ENCODE measurements around the gene ZBTB2. TPM values are rescaled to one million over a fixed set of nuclear protein-coding genes. Genes with fewer than 3 reads are reported as not detected.

Gene ZBTB2
- total and polyA plus RNA-seq, 2 of the 4 experiments (the other 2 are of a cell fraction), result 11.8 to 17.7 TPM

GRCh38 chr6:151440498-151440897 lies 49.1 kb upstream of the ZBTB2 start:
- H3K18ac ChIP-seq (ENCODE audit: low read depth, low read length), result no peak overlapping the region
- H3K4me2 ChIP-seq (ENCODE audit: low read depth, low read length), result no peak overlapping the region
- no peaks in the 10 kb centered on the region for H3K9me3 ChIP-seq (ENCODE audit: control insufficient read depth, insufficient read depth, low read length)
- H4K5ac ChIP-seq (ENCODE audit: low read depth, low read length), result no peak overlapping the region
- H2AK9ac ChIP-seq (replicated peaks; ENCODE audit: low read depth, low read length, poor library complexity), result no peak overlapping the region
- CTCF ChIA-PET, result interaction anchor here (0.7 to 0.8 kb wide), 2 partner anchors 42 to 53 kb away, joined by 3 read pairs; partner anchors contain the start of gene CCDC170
- no peak overlapping the region for H3K4me3 ChIP-seq (ENCODE audit: insufficient read depth, low read depth, low read length)
- DNase-seq (no peak), ATAC-seq (ENCODE audit: low read depth) (no peak)
- H2BK15ac ChIP-seq (ENCODE audit: low read depth, low read length), result no peak overlapping the region
- H3K23ac ChIP-seq (ENCODE audit: low read depth, low read length), result no peak overlapping the region
- H2AK5ac ChIP-seq (ENCODE audit: low read depth, low read length), result no peak overlapping the region
- H3K9ac ChIP-seq (ENCODE audit: low read depth, low read length), result no peak overlapping the region
- H3K4ac ChIP-seq (ENCODE audit: low read depth, low read length), result no peak overlapping the region
- peaks cover 2% of the 10 kb centered on the region for H3K36me3 ChIP-seq (ENCODE audit: control insufficient read depth, insufficient read depth, low read length)
- H4K20me1 ChIP-seq (ENCODE audit: insufficient read depth, low read length), result peaks cover 10% of the 10 kb centered on the region; the same call in 1 of the 2 replicates
- H4K8ac ChIP-seq (ENCODE audit: low read depth in 2 of 2, low read length in 2 of 2), result no peak overlapping the region
- dilution Hi-C loops (cut with HindIII; ENCODE audit: low sequenced_read_pairs, unreplicated experiment) (no loop called here), in situ Hi-C loops (cut with MboI; ENCODE audit: low sequenced_read_pairs) (loop anchor here (25.0 kb wide), 1 partner anchor 697 kb away; no protein-coding TSS in a partner anchor), intact Hi-C loops (cut with micrococcal nuclease) (loop anchor here (5.0 to 10.0 kb wide), 2 partner anchors 684 to 827 kb away; no protein-coding TSS in a partner anchor)
- no TSS peak for BruUV-seq (replicated peaks)
- no peak overlapping the region for H3K27ac ChIP-seq (ENCODE audit: insufficient read depth, low read length)
- H3K14ac ChIP-seq (replicated peaks; ENCODE audit: low read depth, low read length), result no peak overlapping the region
- H3K27me3 ChIP-seq (ENCODE audit: control insufficient read depth, insufficient read depth, low read length), result no peaks in the 10 kb centered on the region
- H3K56ac ChIP-seq (ENCODE audit: extremely low read depth, insufficient read depth, low read length), result no peak overlapping the region
- peaks cover 19 to 45% of the 10 kb centered on the region in 2 experiments for H3K79me1 ChIP-seq (ENCODE audit: low read depth in 1 of 2, low read length in 2 of 2)
- H2AFZ ChIP-seq (replicated peaks; ENCODE audit: low read length, poor library complexity), result no peak overlapping the region
- TF ChIP-seq RCOR1 (IDR thresholded peaks at IDR 0.05; ENCODE audit: insufficient replicate concordance, low read length) (no peak), SMC3 (IDR thresholded peaks at IDR 0.05; ENCODE audit: low read depth, low read length) (no peak), NFE2L2 (IDR thresholded peaks at IDR 0.05; ENCODE audit: low read depth, low read length) (no peak), CTCF (conservative IDR thresholded peaks at IDR 0.05; ENCODE audit: low read depth, low read length) (no peak), MXI1 (IDR thresholded peaks at IDR 0.05; ENCODE audit: borderline replicate concordance, low read depth, low read length) (no peak), CEBPB (IDR thresholded peaks at IDR 0.05; ENCODE audit: low read depth, low read length) (no peak), BHLHE40 (IDR thresholded peaks at IDR 0.05; ENCODE audit: low read depth, low read length) (no peak), FOS (IDR thresholded peaks at IDR 0.05; ENCODE audit: low read depth, low read length) (no peak), USF2 (IDR thresholded peaks at IDR 0.05; ENCODE audit: low read depth, low read length) (no peak), RAD21 (IDR thresholded peaks at IDR 0.05; ENCODE audit: low read length) (no peak), POLR2A (IDR thresholded peaks at IDR 0.05; ENCODE audit: low read depth, low read length) (no peak), MAZ (IDR thresholded peaks at IDR 0.05; ENCODE audit: borderline replicate concordance, low read depth, low read length) (no peak), ELK1 (IDR thresholded peaks at IDR 0.05; ENCODE audit: borderline replicate concordance, low read depth, low read length) (no peak), MAFK (IDR thresholded peaks at IDR 0.05; ENCODE audit: low read depth, low read length) (no peak), RFX5 (IDR thresholded peaks at IDR 0.05; ENCODE audit: low read depth, low read length) (no peak), CHD1 (IDR thresholded peaks at IDR 0.05; ENCODE audit: low read depth, low read length) (no peak)
- WGBS, 2 experiments (ENCODE audit: extremely low coverage in 2 of 2, insufficient read length in 1 of 2), result no CpG with 5 or more reads among the region's 1 CpG
- no peak overlapping the region for H2BK5ac ChIP-seq (ENCODE audit: low read depth, low read length, poor library complexity, severe bottlenecking)
- H4K91ac ChIP-seq (ENCODE audit: insufficient read depth, low read depth, low read length), result no peak overlapping the region
- peaks cover 4% of the 10 kb centered on the region for H3K4me1 ChIP-seq (ENCODE audit: control insufficient read depth, insufficient read depth, low read length)
- no peak overlapping the region for H2BK20ac ChIP-seq (ENCODE audit: low read depth, low read length)
- H2BK120ac ChIP-seq (ENCODE audit: low read depth, low read length), result no peak overlapping the region
- peaks cover 6% of the 10 kb centered on the region for H3K9me1 ChIP-seq (ENCODE audit: insufficient read depth, low read length)
- POLR2A ChIA-PET (ENCODE audit: unreplicated experiment), result no interaction called here

Data from IMR-90 (cell line).